Epithelial cell of esophagus (primary cell): Measurements from ENCODE around the gene RITA1.
A peak's percentile ranks its signal among the peaks of the same experiment; 100 is the strongest.

ENCODE experiments used
- DNase-seq: peaks from one replicate; pipeline ENCODE4 v3.0.0; 2010; ENCODE audit warnings: low read depth
- H3K4me3 ChIP-seq: 2 replicates; pipeline ENCODE4 v1.5.1; 2011; ENCODE audit warnings: mild to moderate bottlenecking, low read length, control low read depth
- CTCF ChIP-seq: IDR thresholded peaks from 2 replicates; pipeline ENCODE4 v1.5.1; 2011; ENCODE audit warnings: low read depth, mild to moderate bottlenecking, low read length, control low read depth, inconsistent platforms; ENCODE audit not compliant: insufficient read depth; ENCODE audit errors: missing control alignments

Gene RITA1

GRCh38 chr12:113226696-113227568 lies 41.4 kb downstream of the RITA1 start:
- no peak for DNase-seq
- no peak overlapping the region for H3K4me3 ChIP-seq
- no peak for TF ChIP-seq CTCF

GRCh38 chr12:113227686-113228391 lies 42.3 kb downstream of the RITA1 start:
- DNase-seq, result no peak
- TF ChIP-seq CTCF, result no peak
- H3K4me3 ChIP-seq, result no peak overlapping the region

- peak; percentile 76 for DNase-seq
- no peak for TF ChIP-seq CTCF
- H3K4me3 ChIP-seq, result no peak overlapping the region
Measured at GRCh38 chr12:113228394-113229028, 43.0 kb downstream of the RITA1 start.

- DNase-seq, result no peak
- no peak overlapping the region for H3K4me3 ChIP-seq
- TF ChIP-seq CTCF, result no peak
Measured at GRCh38 chr12:113230315-113231234, 45.1 kb downstream of the RITA1 start.

- TF ChIP-seq CTCF, result no peak
- DNase-seq, result peak; percentile 79
- no peak overlapping the region for H3K4me3 ChIP-seq
Measured at GRCh38 chr12:113231235-113232088, 45.9 kb downstream of the RITA1 start.
